Measurements from ENCODE around the gene FCRL1.

DNA sequence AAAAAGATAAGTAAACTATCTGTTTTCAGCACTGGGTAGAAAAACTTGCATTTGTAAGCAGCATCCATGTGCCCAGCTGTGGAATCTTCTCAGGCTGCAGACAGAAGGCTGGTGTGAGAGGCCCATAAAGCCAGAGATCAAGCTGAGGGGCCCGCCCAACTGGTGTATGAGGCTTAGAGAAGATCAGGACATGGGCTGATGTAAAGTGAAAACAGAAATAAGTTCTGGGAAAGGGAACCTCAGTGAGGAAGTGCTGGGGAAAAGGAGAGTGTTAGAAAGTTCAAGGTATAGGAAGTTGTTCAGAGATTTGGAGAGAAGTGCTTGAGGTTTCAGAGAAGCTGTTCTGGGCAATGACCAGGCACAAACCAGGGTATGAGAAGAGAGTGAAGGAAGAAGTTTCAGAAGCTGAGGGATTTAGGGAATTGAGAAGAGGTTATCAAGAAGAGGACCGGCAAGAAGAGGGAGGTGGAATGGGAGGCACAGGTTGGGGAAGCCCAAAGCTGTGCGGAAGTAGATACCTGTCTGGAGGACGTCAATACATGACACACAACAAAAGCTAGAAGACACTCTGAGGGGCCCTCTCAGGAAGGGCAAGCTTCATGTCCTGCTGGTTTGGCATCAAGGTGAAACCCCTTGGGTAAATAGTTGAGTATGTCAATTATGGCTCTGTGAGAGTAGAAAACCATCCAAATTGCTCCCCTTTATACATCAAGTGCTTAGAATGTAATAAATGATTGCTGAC lies 24.3 kb upstream of the FCRL1 start:
- TF ChIP-seq, protein P1, sequence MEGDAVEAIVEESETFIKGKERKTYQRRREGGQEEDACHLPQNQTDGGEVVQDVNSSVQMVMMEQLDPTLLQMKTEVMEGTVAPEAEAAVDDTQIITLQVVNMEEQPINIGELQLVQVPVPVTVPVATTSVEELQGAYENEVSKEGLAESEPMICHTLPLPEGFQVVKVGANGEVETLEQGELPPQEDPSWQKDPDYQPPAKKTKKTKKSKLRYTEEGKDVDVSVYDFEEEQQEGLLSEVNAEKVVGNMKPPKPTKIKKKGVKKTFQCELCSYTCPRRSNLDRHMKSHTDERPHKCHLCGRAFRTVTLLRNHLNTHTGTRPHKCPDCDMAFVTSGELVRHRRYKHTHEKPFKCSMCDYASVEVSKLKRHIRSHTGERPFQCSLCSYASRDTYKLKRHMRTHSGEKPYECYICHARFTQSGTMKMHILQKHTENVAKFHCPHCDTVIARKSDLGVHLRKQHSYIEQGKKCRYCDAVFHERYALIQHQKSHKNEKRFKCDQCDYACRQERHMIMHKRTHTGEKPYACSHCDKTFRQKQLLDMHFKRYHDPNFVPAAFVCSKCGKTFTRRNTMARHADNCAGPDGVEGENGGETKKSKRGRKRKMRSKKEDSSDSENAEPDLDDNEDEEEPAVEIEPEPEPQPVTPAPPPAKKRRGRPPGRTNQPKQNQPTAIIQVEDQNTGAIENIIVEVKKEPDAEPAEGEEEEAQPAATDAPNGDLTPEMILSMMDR (IDR thresholded peaks at IDR 0.05; ENCODE audit: extremely low read depth in 1 of 2, insufficient read depth in 1 of 2, low read depth in 1 of 2, low read length in 2 of 2) = no peak
- TF ChIP-seq EZH2 (IDR thresholded peaks at IDR 0.05; ENCODE audit: borderline replicate concordance, low read depth, low read length, severe bottlenecking) (no peak), POLR2AphosphoS5 (IDR thresholded peaks at IDR 0.05; ENCODE audit: insufficient read depth, low read depth, low read length) (no peak)
